Fibroblast of lung (primary cell): ENCODE results near the gene SPATS1.

Experiments
- CTCF ChIP-seq, 2 donors: IDR thresholded peaks in 1 of 2; conservative IDR thresholded peaks in 1 of 2; 1 replicate in 1 of 2; 2 replicates in 1 of 2; pipeline ENCODE4 v1.5.1; 2011 to 2012; ENCODE audit warnings: low read length in 2 of 2, control low read depth in 1 of 2, inconsistent platforms in 1 of 2, low read depth in 1 of 2, mild to moderate bottlenecking in 1 of 2
- EZH2 ChIP-seq: IDR thresholded peaks from 2 replicates; pipeline ENCODE4 v1.5.1; 2012; ENCODE audit warnings: low read length, control low read depth, mild to moderate bottlenecking; ENCODE audit errors: missing control alignments

- TF ChIP-seq EZH2: no peak
- TF ChIP-seq CTCF (conservative IDR thresholded peaks at IDR 0.05 in 1 of 2, IDR thresholded peaks at IDR 0.05 in 1 of 2; ENCODE audit: low read depth in 1 of 2, low read length in 2 of 2): no peak
Measured at GRCh38 chr6:44302856-44303255, 39.6 kb upstream of the SPATS1 start.
